Thoracic aorta (tissue), 2 donors: ENCODE results near the gene GDF15. TPM values are rescaled to one million over a fixed set of nuclear protein-coding genes. Genes with fewer than 3 reads are reported as not detected.
"Not testable (repeated sequence)": the region's sequence is repeated elsewhere in the genome, so short reads cannot be mapped to it uniquely, and the experiment has no call there.

Experiments used
- ATAC-seq: fragments of 150-250 bp; one replicate; pipeline ENCODE4 v1.8.0; 2017; ENCODE audit warnings: low read depth; ENCODE audit not compliant: insufficient number of reproducible peaks, low FRiP score
- DNase-seq: peaks from one replicate; pipeline ENCODE4 v3.0.0-alpha.2; 2020; ENCODE audit warnings: low spot score
- H3K27ac ChIP-seq, 2 donors: fragments of 200-600 bp; sonication (generic); 1 replicate in 1 of 2; 2 replicates in 1 of 2; pipeline ENCODE4 v1.5.1; 2016; ENCODE audit warnings: mild to moderate bottlenecking in 2 of 2, moderate library complexity in 2 of 2
- H3K27me3 ChIP-seq: fragments of 200-600 bp; sonication (generic); replicated peaks from 2 replicates; pipeline ENCODE4 v1.6.0; 2016; ENCODE audit warnings: mild to moderate bottlenecking; ENCODE audit not compliant: insufficient read depth
- H3K36me3 ChIP-seq: fragments of 200-600 bp; sonication (generic); one replicate; pipeline ENCODE4 v1.5.1; 2016
- H3K4me1 ChIP-seq, 2 donors: fragments of 200-600 bp; sonication (generic); 1 replicate in 1 of 2; 2 replicates in 1 of 2; pipeline versions ENCODE4 v1.5.1 to v1.6.0; 2016; ENCODE audit warnings: low read depth in 2 of 2, mild to moderate bottlenecking in 1 of 2; ENCODE audit not compliant: control insufficient read depth in 1 of 2
- H3K4me3 ChIP-seq: fragments of 200-600 bp; sonication (generic); 2 replicates; pipeline ENCODE4 v1.5.1; 2016; ENCODE audit warnings: mild to moderate bottlenecking
- H3K9me3 ChIP-seq: fragments of 200-600 bp; sonication (generic); 2 replicates; pipeline ENCODE4 v1.5.1; 2016
- CTCF ChIP-seq: fragments of 200-600 bp; sonication (generic); IDR thresholded peaks from one replicate; pipeline ENCODE4 v1.5.1; 2019; ENCODE audit warnings: antibody characterized with exemption
- total RNA-seq, 2 donors: library from RNA; depleted of rRNA; stranded (reverse); fragments of >200 nt; gene quantifications; one replicate each; pipeline versions ENCODE4 v1.1.0 to v1.2.3, GENCODE V29; 2016

Gene GDF15
- total RNA-seq, 2 donors from 2014 or later = 2.3 to 25.5 TPM

- Histone ChIP-seq H3K27me3 (no peaks in the 10 kb centered on the region), H3K4me1 (no peaks in the 10 kb centered on the region), H3K4me3 (peak overlapping the region; percentile 24), H3K36me3 (no peaks in the 10 kb centered on the region), H3K27ac (peak overlapping the region in 1 of 2 donors; percentile 7), H3K9me3 (no peaks in the 10 kb centered on the region)
- ATAC-seq = no peak
- no peak for DNase-seq
- TF ChIP-seq CTCF = no peak
Observed at GRCh38 chr19:18393836-18394235, 7.9 kb downstream of the GDF15 start.

- Histone ChIP-seq H3K4me3 (peak overlapping the region; percentile 60), H3K4me1 (no peaks in the 10 kb centered on the region), H3K27me3 (no peaks in the 10 kb centered on the region), H3K9me3 (no peaks in the 10 kb centered on the region), H3K27ac (no peak overlapping the region), H3K36me3 (no peaks in the 10 kb centered on the region)
- DNase-seq = no peak
- TF ChIP-seq CTCF = no peak
- no peak for ATAC-seq
Observed at GRCh38 chr19:18396471-18397241, 10.7 kb downstream of the GDF15 start.

- no peak for TF ChIP-seq CTCF
- H3K9me3 ChIP-seq = no peaks in the 10 kb centered on the region
- DNase-seq = no peak
- ATAC-seq = no peak
- no peak within 1 kb of the TSS for H3K27ac ChIP-seq
- no peaks in the 10 kb centered on the region for H3K4me1 ChIP-seq
- H3K27me3 ChIP-seq = no peaks in the 10 kb centered on the region
- no peaks in the 10 kb centered on the region for H3K36me3 ChIP-seq
- H3K4me3 ChIP-seq = peak within 1 kb of the TSS; percentile 60
Observed at GRCh38 chr19:18397242-18398202, 11.6 kb downstream of the GDF15 start, which contains the start of gene LRRC25. TSS of gene LRRC25 (minus strand) at chr19:18397622. CDS start at chr19:18396963, 659 bp downstream.

GRCh38 chr19:18399008-18399407, 13.1 kb downstream of the GDF15 start:
- DNase-seq (no peak), ATAC-seq (no peak)
- no peaks in the 10 kb centered on the region for H3K27me3 ChIP-seq
- H3K36me3 ChIP-seq = no peaks in the 10 kb centered on the region
- no peaks in the 10 kb centered on the region for H3K9me3 ChIP-seq
- no peak for TF ChIP-seq CTCF
- H3K27ac ChIP-seq = no peak overlapping the region
- H3K4me1 ChIP-seq = no peaks in the 10 kb centered on the region
- H3K4me3 ChIP-seq = no peak overlapping the region

- no peaks in the 10 kb centered on the region for H3K27me3 ChIP-seq
- no peak for TF ChIP-seq CTCF
- H3K36me3 ChIP-seq = no peaks in the 10 kb centered on the region
- no peak overlapping the region for H3K27ac ChIP-seq
- DNase-seq (no peak), ATAC-seq (no peak)
- no peak overlapping the region for H3K4me3 ChIP-seq
- no peaks in the 10 kb centered on the region for H3K9me3 ChIP-seq
- no peaks in the 10 kb centered on the region for H3K4me1 ChIP-seq
Observed at GRCh38 chr19:18401580-18402112, 15.7 kb downstream of the GDF15 start.

GRCh38 chr19:18402455-18403248, 16.7 kb downstream of the GDF15 start:
- not testable (repeated sequence) for ATAC-seq, H3K36me3 ChIP-seq, H3K4me3 ChIP-seq, H3K9me3 ChIP-seq, H3K27me3 ChIP-seq, H3K27ac ChIP-seq, H3K4me1 ChIP-seq, DNase-seq

GRCh38 chr19:18405754-18406153, 19.8 kb downstream of the GDF15 start:
- not testable (repeated sequence) for H3K9me3 ChIP-seq, H3K27me3 ChIP-seq, H3K36me3 ChIP-seq, DNase-seq, H3K4me3 ChIP-seq, ATAC-seq, H3K4me1 ChIP-seq, H3K27ac ChIP-seq
